BJ (cell line): ENCODE data around the gene GPR12. TPM values are rescaled to one million over a fixed set of nuclear protein-coding genes. Genes with fewer than 3 reads are reported as not detected.

Source experiments
- CTCF ChIA-PET: fragments of 350-600 bp; formaldehyde crosslinking; extraction: SDS; loops from one replicate; lab custom pipeline; 2021; ENCODE audit warnings: antibody characterized with exemption, inconsistent platforms; lab: Yijun Ruan, JAX
- POLR2A ChIA-PET: fragments of 300-600 bp; sonication (Branson Sonifier 250); formaldehyde crosslinking; extraction: SDS; loops from one replicate; lab custom pipeline; 2021; ENCODE audit warnings: antibody characterized with exemption; lab: Charles Lee
- DNase-seq: peaks from one replicate; pipeline ENCODE4 v3.0.0-alpha.2; 2011; ENCODE audit warnings: low read depth
- H3K27me3 ChIP-seq: 2 replicates; pipeline ENCODE4 v1.6.0; 2011; ENCODE audit warnings: low read length; ENCODE audit not compliant: control insufficient read depth, insufficient read depth
- H3K36me3 ChIP-seq: 2 replicates; pipeline ENCODE4 v1.5.1; 2011; ENCODE audit warnings: low read length; ENCODE audit not compliant: control insufficient read depth, insufficient read depth
- H3K4me3 ChIP-seq: 2 replicates; pipeline ENCODE4 v1.5.1; 2011; ENCODE audit warnings: low read depth, mild to moderate bottlenecking, control low read depth, low read length
- CTCF ChIP-seq: IDR thresholded peaks from 2 replicates; pipeline ENCODE4 v1.5.1; 2011; ENCODE audit warnings: low read depth, mild to moderate bottlenecking, control low read depth, inconsistent platforms, low read length, moderate library complexity; ENCODE audit not compliant: insufficient read depth
- polyA plus RNA-seq: library from polyadenylated mRNA; depleted of rRNA; stranded (reverse); fragments of >200 nt; gene quantifications from 2 replicates; pipeline ENCODE4 v1.2.3, GENCODE V29; 2011

Gene GPR12
- polyA plus RNA-seq, 1 experiment, result not detected

GRCh38 chr13:26721251-26722121 is 39.1 kb downstream of the GPR12 start:
- peaks cover 4% of the 10 kb centered on the region; the same call in 1 of the 2 replicates for H3K27me3 ChIP-seq
- ChIA-PET CTCF (interaction anchor here (0.9 to 1.5 kb wide), 3 partner anchors 11 to 27 kb away, joined by 3 to 8 read pairs (median 4); no protein-coding TSS in a partner anchor), POLR2A (interaction anchor here (0.6 kb wide), 1 partner anchor 8 kb away, joined by 3 read pairs; no protein-coding TSS in a partner anchor)
- H3K36me3 ChIP-seq, result no peaks in the 10 kb centered on the region
- no peak for DNase-seq
- TF ChIP-seq CTCF, result no peak
- H3K4me3 ChIP-seq, result no peak overlapping the region

GRCh38 chr13:26719356-26719945 is 41.1 kb downstream of the GPR12 start:
- ChIA-PET POLR2A (no interaction called here), CTCF (interaction anchor here (0.9 to 2.2 kb wide), 5 partner anchors 12 to 534 kb away, joined by 3 to 10 read pairs (median 6); no protein-coding TSS in a partner anchor)

GRCh38 chr13:26718872-26719271 is 41.7 kb downstream of the GPR12 start:
- no peaks in the 10 kb centered on the region for H3K36me3 ChIP-seq
- no peak overlapping the region for H3K4me3 ChIP-seq
- ChIA-PET CTCF (interaction anchor here (0.7 to 2.2 kb wide), 6 partner anchors 9 to 534 kb away, joined by 3 to 10 read pairs (median 5); no protein-coding TSS in a partner anchor), POLR2A (no interaction called here)
- H3K27me3 ChIP-seq, result peaks cover 4% of the 10 kb centered on the region; the same call in 1 of the 2 replicates
- no peak for TF ChIP-seq CTCF
- no peak for DNase-seq

More at GRCh38 chr13:26719356-26719945, 41.1 kb downstream of the GPR12 start:
- H3K36me3 ChIP-seq, result no peaks in the 10 kb centered on the region
- peaks cover 4% of the 10 kb centered on the region; the same call in 1 of the 2 replicates for H3K27me3 ChIP-seq
- TF ChIP-seq CTCF, result peak; percentile 32
- no peak overlapping the region for H3K4me3 ChIP-seq
- no peak for DNase-seq

- H3K27me3 ChIP-seq, result peaks cover 4% of the 10 kb centered on the region; the same call in 1 of the 2 replicates
- TF ChIP-seq CTCF, result no peak
- POLR2A ChIA-PET, result no interaction called here
- no peak for DNase-seq
- H3K4me3 ChIP-seq, result no peak overlapping the region
- H3K36me3 ChIP-seq, result no peaks in the 10 kb centered on the region
- CTCF ChIA-PET, result interaction anchor here (0.7 to 1.8 kb wide), 3 partner anchors 8 to 20 kb away, joined by 3 to 10 read pairs (median 4); no protein-coding TSS in a partner anchor
Measured at GRCh38 chr13:26718146-26718545, 42.4 kb downstream of the GPR12 start.

GRCh38 chr13:26716984-26717383 is 43.6 kb downstream of the GPR12 start:
- ChIA-PET POLR2A (no interaction called here), CTCF (no interaction called here)
- no peak for TF ChIP-seq CTCF
- H3K27me3 ChIP-seq, result peaks cover 4% of the 10 kb centered on the region; the same call in 1 of the 2 replicates
- no peak overlapping the region for H3K4me3 ChIP-seq
- no peaks in the 10 kb centered on the region for H3K36me3 ChIP-seq
- no peak for DNase-seq
